Measurements from ENCODE around the gene CHCHD6. TPM values are rescaled to one million over a fixed set of nuclear protein-coding genes. Genes with fewer than 3 reads are reported as not detected.

The CHCHD6 gene
- total and polyA plus RNA-seq, 2 donors from 2014 or later, result 10.7 to 35.2 TPM

- intact Hi-C loops (cut with DNase I), result no loop called here
- Histone ChIP-seq H3K4me1 (ENCODE audit: control insufficient read depth in 2 of 3, insufficient read depth in 2 of 3, low read depth in 1 of 3, low read length in 3 of 3) (peaks cover 0 to 7% (median 3%) of the 10 kb centered on the region in 3 donors), H3K9me3 (ENCODE audit: control insufficient read depth in 2 of 3, insufficient read depth in 1 of 3, low read length in 3 of 3) (no peaks in the 10 kb centered on the region), H3K27me3 (ENCODE audit: control insufficient read depth, insufficient read depth, low read length) (no peaks in the 10 kb centered on the region), H3K27ac (ENCODE audit: low read depth in 2 of 2, low read length in 2 of 2) (no peak overlapping the region), H3K36me3 (ENCODE audit: control insufficient read depth in 2 of 3, insufficient read depth in 3 of 3, low read length in 3 of 3) (no peaks in the 10 kb centered on the region), H3K4me3 (ENCODE audit: low read length in 3 of 3) (no peak overlapping the region), H3K9ac (ENCODE audit: low read length in 3 of 3) (no peak overlapping the region)
- TF ChIP-seq CTCF (IDR thresholded peaks at IDR 0.05; ENCODE audit: borderline replicate concordance, extremely low read depth, insufficient read depth), result no peak
- FAIRE-seq, result no peak
- no peak for DNase-seq
These were observed 221.6 kb downstream of the CHCHD6 start for GRCh38 chr3:126925411-126926171.

GRCh38 chr3:126926684-126927400 is 222.8 kb downstream of the CHCHD6 start:
- TF ChIP-seq CTCF (IDR thresholded peaks at IDR 0.05; ENCODE audit: borderline replicate concordance, extremely low read depth, insufficient read depth), result no peak
- DNase-seq, result no peak
- Histone ChIP-seq H3K9ac (ENCODE audit: low read length in 3 of 3) (no peak overlapping the region), H3K27ac (ENCODE audit: low read depth in 2 of 2, low read length in 2 of 2) (no peak overlapping the region), H3K36me3 (ENCODE audit: control insufficient read depth in 2 of 3, insufficient read depth in 3 of 3, low read length in 3 of 3) (no peaks in the 10 kb centered on the region), H3K4me3 (ENCODE audit: low read length in 3 of 3) (no peak overlapping the region), H3K9me3 (ENCODE audit: control insufficient read depth in 2 of 3, insufficient read depth in 1 of 3, low read length in 3 of 3) (no peaks in the 10 kb centered on the region), H3K27me3 (ENCODE audit: control insufficient read depth, insufficient read depth, low read length) (no peaks in the 10 kb centered on the region), H3K4me1 (ENCODE audit: control insufficient read depth in 2 of 3, insufficient read depth in 2 of 3, low read depth in 1 of 3, low read length in 3 of 3) (peaks cover 0 to 3% (median 0%) of the 10 kb centered on the region in 3 donors)
- intact Hi-C loops (cut with DNase I), result no loop called here
- FAIRE-seq, result no peak

GRCh38 chr3:126927401-126927750 is 223.3 kb downstream of the CHCHD6 start:
- DNase-seq (peak in 1 of 5 donors; percentile 37), FAIRE-seq (no peak)
- Histone ChIP-seq H3K27ac (ENCODE audit: low read depth in 2 of 2, low read length in 2 of 2) (no peak overlapping the region), H3K27me3 (ENCODE audit: control insufficient read depth, insufficient read depth, low read length) (no peaks in the 10 kb centered on the region), H3K9me3 (ENCODE audit: control insufficient read depth in 2 of 3, insufficient read depth in 1 of 3, low read length in 3 of 3) (no peaks in the 10 kb centered on the region), H3K36me3 (ENCODE audit: control insufficient read depth in 2 of 3, insufficient read depth in 3 of 3, low read length in 3 of 3) (no peaks in the 10 kb centered on the region), H3K4me3 (ENCODE audit: low read length in 3 of 3) (no peak overlapping the region), H3K4me1 (ENCODE audit: control insufficient read depth in 2 of 3, insufficient read depth in 2 of 3, low read depth in 1 of 3, low read length in 3 of 3) (peaks cover 0 to 4% (median 0%) of the 10 kb centered on the region in 3 donors), H3K9ac (ENCODE audit: low read length in 3 of 3) (no peak overlapping the region)
- no peak for TF ChIP-seq CTCF (IDR thresholded peaks at IDR 0.05; ENCODE audit: borderline replicate concordance, extremely low read depth, insufficient read depth)
- intact Hi-C loops (cut with DNase I), result no loop called here

All from kidney (tissue), 14 donors.